A549 (cell line): ENCODE measurements around the gene KCNQ5.
"Not testable (repeated sequence)": the region's sequence is repeated elsewhere in the genome, so short reads cannot be mapped to it uniquely, and the experiment has no call there.

Experiments used
- FOSL2 ChIP-seq, 2 experiments: fragments of 450-650 bp in 1 of 2; fragments of >200 bp in 1 of 2; sonication (Bioruptor Twin) in 1 of 2; formaldehyde crosslinking; IDR thresholded peaks; 2 replicates each; pipeline versions ENCODE4 v1.5.0 to v1.6.1; 2016 to 2020; ENCODE audit warnings: mild to moderate bottlenecking in 1 of 2, moderate library complexity in 1 of 2
- RCOR1 ChIP-seq: fragments of 150-350 bp; IDR thresholded peaks from 2 replicates; pipeline ENCODE4 v1.6.1; 2014; ENCODE audit warnings: antibody characterized with exemption, low read length, low read depth
- SMC3 ChIP-seq: fragments of >200 bp; sonication (Bioruptor Twin); formaldehyde crosslinking; IDR thresholded peaks from 3 replicates; pipeline ENCODE4 v1.6.1; 2018; ENCODE audit warnings: inconsistent platforms
- ZNF302 ChIP-seq: fragments of 250-450 bp; sonication (Bioruptor Pico); IDR thresholded peaks from 2 replicates; pipeline ENCODE4 v1.9.0; 2021; ENCODE audit warnings: inconsistent platforms, mild to moderate bottlenecking, moderate library complexity
- TF ChIP-seq, protein P1 (sequence below): fragments of >200 bp; sonication (Bioruptor Twin); formaldehyde crosslinking; IDR thresholded peaks from 3 replicates; pipeline ENCODE4 v1.5.1; 2016
- TF ChIP-seq, protein P2 (sequence below): IDR thresholded peaks from 2 replicates; pipeline ENCODE4 v1.6.1; 2012

DNA sequence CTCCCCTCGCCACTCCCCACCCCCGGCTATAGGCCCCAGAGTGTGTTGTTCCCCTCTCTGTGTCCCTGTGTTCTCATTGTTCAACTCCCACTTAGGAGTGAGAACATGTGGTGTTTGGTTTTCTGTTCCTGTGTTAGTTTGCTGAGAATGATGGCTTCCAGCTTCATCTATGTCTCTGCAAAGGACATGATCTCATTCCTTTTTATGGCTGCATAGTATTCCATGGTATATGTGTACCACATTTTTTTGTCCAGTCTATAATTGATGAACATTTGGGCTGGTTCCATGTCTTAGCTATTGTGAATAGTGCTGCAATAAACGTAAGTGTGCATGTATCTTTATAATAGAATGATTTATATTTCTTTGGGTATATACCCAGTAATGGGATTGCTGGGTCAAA, 276.4 kb downstream of the KCNQ5 start:
- TF ChIP-seq, protein P1, sequence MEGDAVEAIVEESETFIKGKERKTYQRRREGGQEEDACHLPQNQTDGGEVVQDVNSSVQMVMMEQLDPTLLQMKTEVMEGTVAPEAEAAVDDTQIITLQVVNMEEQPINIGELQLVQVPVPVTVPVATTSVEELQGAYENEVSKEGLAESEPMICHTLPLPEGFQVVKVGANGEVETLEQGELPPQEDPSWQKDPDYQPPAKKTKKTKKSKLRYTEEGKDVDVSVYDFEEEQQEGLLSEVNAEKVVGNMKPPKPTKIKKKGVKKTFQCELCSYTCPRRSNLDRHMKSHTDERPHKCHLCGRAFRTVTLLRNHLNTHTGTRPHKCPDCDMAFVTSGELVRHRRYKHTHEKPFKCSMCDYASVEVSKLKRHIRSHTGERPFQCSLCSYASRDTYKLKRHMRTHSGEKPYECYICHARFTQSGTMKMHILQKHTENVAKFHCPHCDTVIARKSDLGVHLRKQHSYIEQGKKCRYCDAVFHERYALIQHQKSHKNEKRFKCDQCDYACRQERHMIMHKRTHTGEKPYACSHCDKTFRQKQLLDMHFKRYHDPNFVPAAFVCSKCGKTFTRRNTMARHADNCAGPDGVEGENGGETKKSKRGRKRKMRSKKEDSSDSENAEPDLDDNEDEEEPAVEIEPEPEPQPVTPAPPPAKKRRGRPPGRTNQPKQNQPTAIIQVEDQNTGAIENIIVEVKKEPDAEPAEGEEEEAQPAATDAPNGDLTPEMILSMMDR: not testable (repeated sequence)
- TF ChIP-seq ZNF302 (CRISPR knock-in tag); SMC3; FOSL2 (IDR thresholded peaks at IDR 0.05); FOSL2 (CRISPR knock-in tag; IDR thresholded peaks at IDR 0.05); RCOR1: not testable (repeated sequence)
- TF ChIP-seq, protein P2, sequence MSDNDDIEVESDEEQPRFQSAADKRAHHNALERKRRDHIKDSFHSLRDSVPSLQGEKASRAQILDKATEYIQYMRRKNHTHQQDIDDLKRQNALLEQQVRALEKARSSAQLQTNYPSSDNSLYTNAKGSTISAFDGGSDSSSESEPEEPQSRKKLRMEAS: not testable (repeated sequence)
